HepG2 (cell line): ENCODE data around the gene PPM1M. TPM values are rescaled to one million over a fixed set of nuclear protein-coding genes. Genes with fewer than 3 reads are reported as not detected.

ENCODE experiments used
- ATAC-seq: fragments of 200-7000 bp; cut with Tn5 transposase; 3 replicates; pipeline ENCODE4 v1.9.1; 2020; ENCODE audit warnings: mild to moderate bottlenecking, moderate library complexity
- BruUV-seq: library from RNA; stranded (reverse); fragments of 400-500 nt; replicated peaks from 2 replicates; lab custom pipeline; 2021; lab: Mats Ljungman, UMichigan
- CTCF ChIA-PET: fragments of 300-600 bp; formaldehyde crosslinking; extraction: SDS; loops from one replicate; lab custom pipeline; 2021; ENCODE audit warnings: low total read pairs, inconsistent platforms, low intra/inter-chr PET ratio; lab: Yijun Ruan, JAX
- POLR2A ChIA-PET: fragments of 350-600 bp; sonication (Branson Sonifier 250); formaldehyde crosslinking; loops from one replicate; lab custom pipeline; 2020; ENCODE audit warnings: antibody characterized with exemption, inconsistent platforms; lab: Yijun Ruan, JAX
- DNase-seq: peaks from one replicate; pipeline ENCODE4 v3.0.0-alpha.2; 2015; ENCODE audit warnings: low spot score
- FAIRE-seq: peaks from 3 replicates; lab custom pipeline; 2011; peaks lifted over from hg19 to GRCh38; lab: Jason Lieb, UNC
- H2AFZ ChIP-seq: one replicate; pipeline ENCODE4 v1.6.1; 2011; ENCODE audit warnings: low read length, inconsistent platforms
- H3K27ac ChIP-seq: fragments of 300-600 bp; 3 replicates; pipeline ENCODE4 v1.8.0; 2011; ENCODE audit warnings: mixed run types, mild to moderate bottlenecking, mixed read lengths, low read length, inconsistent platforms; ENCODE audit not compliant: insufficient read depth; ENCODE audit errors: extremely low read length
- H3K27me3 ChIP-seq, 2 experiments: fragments of 200-600 bp in 1 of 2; 2 replicates in 1 of 2; 3 replicates in 1 of 2; pipeline versions ENCODE4 v1.6.0 to v1.8.0; 2011; ENCODE audit warnings: low read length in 2 of 2, mild to moderate bottlenecking in 2 of 2, moderate library complexity in 2 of 2, inconsistent platforms in 1 of 2; ENCODE audit not compliant: insufficient read depth in 2 of 2, control insufficient read depth in 1 of 2
- H3K36me3 ChIP-seq, 2 experiments: fragments of 200-600 bp in 1 of 2; replicated peaks in 1 of 2; 2 replicates in 1 of 2; 3 replicates in 1 of 2; pipeline versions ENCODE4 v1.5.1 to v1.8.0; 2011; ENCODE audit warnings: low read length in 2 of 2, inconsistent platforms in 1 of 2; ENCODE audit not compliant: insufficient read depth in 2 of 2, control insufficient read depth in 1 of 2
- H3K4me1 ChIP-seq: 2 replicates; pipeline ENCODE4 v1.5.1; 2012; ENCODE audit warnings: low read length, inconsistent platforms; ENCODE audit not compliant: insufficient read depth
- H3K4me2 ChIP-seq: 2 replicates; pipeline ENCODE4 v1.6.0; 2011; ENCODE audit warnings: low read depth, low read length, inconsistent platforms
- H3K4me3 ChIP-seq, 3 experiments: fragments of 200-600 bp in 1 of 3; sonication (generic), shearing (Covaris generic) in 1 of 3; replicated peaks in 1 of 3; 2 replicates each; pipeline ENCODE4 v1.5.1; 2011 to 2016; ENCODE audit warnings: low read length in 3 of 3, inconsistent platforms in 2 of 3, low read depth in 2 of 3, mild to moderate bottlenecking in 2 of 3, control low read depth in 1 of 3, mixed read lengths in 1 of 3; ENCODE audit not compliant: insufficient read depth in 1 of 3
- H3K79me2 ChIP-seq: one replicate; pipeline ENCODE4 v1.6.1; 2011; ENCODE audit warnings: low read length, inconsistent platforms; ENCODE audit not compliant: insufficient read depth
- H3K9ac ChIP-seq: 2 replicates; pipeline ENCODE4 v1.6.0; 2011; ENCODE audit warnings: mild to moderate bottlenecking, low read depth, low read length, inconsistent platforms; ENCODE audit not compliant: insufficient read depth
- H3K9me3 ChIP-seq: 2 replicates; pipeline ENCODE4 v1.5.1; 2012; ENCODE audit warnings: mild to moderate bottlenecking, low read length
- H4K20me1 ChIP-seq: 2 replicates; pipeline ENCODE4 v1.6.0; 2011; ENCODE audit warnings: inconsistent platforms, mild to moderate bottlenecking, low read length, moderate library complexity; ENCODE audit not compliant: insufficient read depth
- ATM ChIP-seq: fragments of 450-650 bp; IDR thresholded peaks from 2 replicates; pipeline ENCODE4 v1.7.1; 2017; ENCODE audit warnings: mild to moderate bottlenecking, borderline replicate concordance
- HDAC6 ChIP-seq: fragments of 200-600 bp; sonication (generic); IDR thresholded peaks from 2 replicates; pipeline ENCODE4 v1.7.0; 2017; ENCODE audit warnings: mild to moderate bottlenecking, antibody characterized with exemption, low read length, low read depth
- PHB2 ChIP-seq: fragments of 450-650 bp; IDR thresholded peaks from 2 replicates; pipeline ENCODE4 v1.6.1; 2018; ENCODE audit not compliant: partially characterized antibody
- RAD21 ChIP-seq: fragments of 450-650 bp; formaldehyde crosslinking; IDR thresholded peaks from 2 replicates; pipeline ENCODE4 v1.5.0; 2020; ENCODE audit warnings: mild to moderate bottlenecking
- SOX5 ChIP-seq: IDR thresholded peaks from 2 replicates; pipeline ENCODE4 v1.6.1; 2016; ENCODE audit warnings: borderline replicate concordance
- TOE1 ChIP-seq: sonication (generic); formaldehyde crosslinking; IDR thresholded peaks from 2 replicates; pipeline ENCODE4 v1.4.0; 2020; ENCODE audit warnings: mild to moderate bottlenecking, missing genetic modification reagents
- ZFP36 ChIP-seq: fragments of 150-350 bp; IDR thresholded peaks from 2 replicates; pipeline ENCODE4 v1.6.1; 2018; ENCODE audit warnings: borderline replicate concordance, low read length, low read depth; ENCODE audit not compliant: partially characterized antibody
- ZFYVE20 ChIP-seq: sonication (generic); formaldehyde crosslinking; IDR thresholded peaks from 2 replicates; pipeline ENCODE4 v1.8.0; 2023; ENCODE audit warnings: low read depth, mild to moderate bottlenecking, moderate library complexity, missing genetic modification reagents, borderline replicate concordance
- ZNF274 ChIP-seq: sonication (generic); formaldehyde crosslinking; IDR thresholded peaks from 2 replicates; pipeline ENCODE4 v1.5.1; 2020; ENCODE audit warnings: mild to moderate bottlenecking, missing genetic modification reagents
- ZNF747 ChIP-seq: sonication (generic); formaldehyde crosslinking; IDR thresholded peaks from 2 replicates; pipeline ENCODE4 v1.8.1; 2023; ENCODE audit warnings: missing genetic modification reagents, mild to moderate bottlenecking, borderline replicate concordance
- WGBS: methylation state at CpG from one replicate; pipeline ENCODE4 v1.1.6; 2017; ENCODE audit warnings: low lambda C conversion rate; 5-methylcytosine and 5-hydroxymethylcytosine counted together
- in situ Hi-C: cut with HindIII; loops from 2 replicates; pipeline ENCODE4 v1.10.0; 2017; ENCODE audit warnings: low pct_unique_long_range_greater_than_20kb; ENCODE audit not compliant: extremely low pct_ligation_motif_present
- intact Hi-C: fragments of 100-400 bp; cut with micrococcal nuclease; formaldehyde crosslinking; loops from one replicate; pipeline ENCODE4 v1.10.0; 2022; ENCODE audit not compliant: unreplicated experiment
- polyA plus RNA-seq, 8 experiments: library from polyadenylated mRNA; depleted of rRNA in 3 of 8; stranded (reverse) in 7 of 8; unstranded in 1 of 8; fragments of >200 nt; fragmentation: Illumina TruSeq in 4 of 8; extraction: Trizol in 4 of 8; gene quantifications; 2 replicates each; pipeline versions ENCODE4 v1.2.1 to v1.2.3, GENCODE V29; 2011 to 2016; ENCODE audit warnings: low read depth in 4 of 8, missing spikeins in 1 of 8, mixed read lengths in 1 of 8; ENCODE audit not compliant: insufficient read depth in 1 of 8
- total RNA-seq, 5 experiments: library from RNA; depleted of rRNA; stranded (reverse); fragments of >200 nt; fragmentation: Illumina TruSeq; extraction: Trizol; gene quantifications; 2 replicates each; pipeline ENCODE4 v1.2.3, GENCODE V29; 2016; ENCODE audit warnings: low read depth in 1 of 5
- TF ChIP-seq, protein P1 (sequence below): IDR thresholded peaks from 2 replicates; pipeline ENCODE4 v1.6.1; 2012; ENCODE audit warnings: inconsistent platforms
- TF ChIP-seq, protein P2 (sequence below): sonication (generic); formaldehyde crosslinking; conservative IDR thresholded peaks from 2 replicates; pipeline ENCODE4 v1.4.0; 2020; ENCODE audit warnings: mild to moderate bottlenecking, missing genetic modification reagents, moderate library complexity
- TF ChIP-seq, protein P3 (sequence below): sonication (generic); formaldehyde crosslinking; IDR thresholded peaks from 2 replicates; pipeline ENCODE4 v1.4.0; 2020; ENCODE audit warnings: missing genetic modification reagents
- TF ChIP-seq, protein P4 (sequence below): IDR thresholded peaks from 2 replicates; pipeline ENCODE4 v1.6.1; 2016; ENCODE audit warnings: mild to moderate bottlenecking
- TF ChIP-seq, protein P5 (sequence below): sonication (generic); formaldehyde crosslinking; IDR thresholded peaks from 2 replicates; pipeline ENCODE4 v1.9.0; 2022; ENCODE audit warnings: missing genetic modification reagents, mild to moderate bottlenecking, borderline replicate concordance

Gene PPM1M
- total and polyA plus RNA-seq, 2 of the 13 experiments (the other 11 are each of a cell fraction or from before 2014, with no cell fraction given): 2.5 to 5.9 TPM

DNA sequence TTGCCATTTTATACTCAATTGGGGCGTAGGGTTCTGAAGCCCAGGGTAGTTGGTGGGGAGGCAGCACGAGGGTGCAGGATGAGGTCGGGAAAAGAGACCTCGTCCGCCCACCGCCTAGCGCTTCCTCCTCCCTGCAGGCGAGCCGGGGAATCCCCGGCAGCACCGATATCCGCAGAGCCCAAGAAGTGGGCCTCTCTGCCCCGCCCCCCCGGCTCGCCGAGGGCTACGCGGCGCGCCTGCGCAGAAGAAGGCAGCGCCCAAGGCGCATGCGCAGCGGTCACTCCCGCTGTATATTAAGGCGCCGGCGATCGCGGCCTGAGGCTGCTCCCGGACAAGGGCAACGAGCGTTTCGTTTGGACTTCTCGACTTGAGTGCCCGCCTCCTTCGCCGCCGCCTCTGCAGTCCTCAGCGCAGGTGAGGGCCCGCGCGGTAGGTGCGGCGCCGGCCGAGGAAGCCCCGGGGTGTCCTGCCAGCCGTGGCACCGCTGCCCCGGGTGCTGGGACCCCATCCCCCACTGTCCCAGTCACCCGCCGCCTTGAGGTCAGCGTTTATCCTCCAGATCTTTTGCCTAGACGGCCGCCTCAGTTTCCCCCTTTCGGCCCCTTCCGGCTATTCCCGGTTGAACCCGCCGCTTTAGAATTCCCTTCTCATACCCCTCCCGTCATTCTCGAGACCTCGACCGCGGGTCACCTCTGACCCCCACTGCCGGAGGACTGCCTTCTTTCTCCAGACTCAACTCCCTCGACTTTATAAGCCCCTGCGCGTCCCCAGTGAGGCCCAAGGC, 47.5 kb upstream of the PPM1M start, which contains the start of gene ALAS1:
TSS of gene ALAS1 (plus strand) at position 319 of the 784 bp plus-strand sequence. CDS start 1,082 bp downstream, outside the sequence.
- Histone ChIP-seq H3K27me3 (0 out of 5 replicates have a peak, but pooled peaks cover 0 to 5% of the 10 kb centered on the region in 2 experiments), H3K4me3 (peak within 1 kb of the TSS; percentile 86 to 94 (median 90)), H3K9me3 (no peaks in the 10 kb centered on the region), H3K27ac (peak within 1 kb of the TSS; percentile 57), H3K9ac (peak within 1 kb of the TSS; percentile 88), H2AFZ (peak within 1 kb of the TSS; percentile 1), H4K20me1 (no peaks in the 10 kb centered on the region), H3K36me3 (peaks cover 2 to 24% of the 10 kb centered on the region in 2 experiments), H3K4me2 (peak within 1 kb of the TSS; percentile 90), H3K79me2 (peaks cover 11% of the 10 kb centered on the region), H3K4me1 (peaks cover 67% of the 10 kb centered on the region)
- peak; percentile 82 for DNase-seq
- TSS peak; percentile 73 for BruUV-seq
- WGBS: under 1% methylated on average over 16 of the region's 71 CpGs
- in situ Hi-C loops (no loop called here), intact Hi-C loops (loop anchor here (1.0 kb wide), 2 partner anchors 12 to 21 kb away; no protein-coding TSS in a partner anchor)
- ChIA-PET CTCF (no interaction called here), POLR2A (interaction anchor here (0.8 to 4.3 kb wide), 6 partner anchors 9 to 43 kb away, joined by 3 to 24 read pairs (median 6); partner anchors contain the start of gene POC1A)
- peak; percentile 49 for FAIRE-seq
- peak; percentile 91 for ATAC-seq
- TF ChIP-seq, protein P1, sequence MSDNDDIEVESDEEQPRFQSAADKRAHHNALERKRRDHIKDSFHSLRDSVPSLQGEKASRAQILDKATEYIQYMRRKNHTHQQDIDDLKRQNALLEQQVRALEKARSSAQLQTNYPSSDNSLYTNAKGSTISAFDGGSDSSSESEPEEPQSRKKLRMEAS: peak; percentile 71
- TF ChIP-seq, protein P2, sequence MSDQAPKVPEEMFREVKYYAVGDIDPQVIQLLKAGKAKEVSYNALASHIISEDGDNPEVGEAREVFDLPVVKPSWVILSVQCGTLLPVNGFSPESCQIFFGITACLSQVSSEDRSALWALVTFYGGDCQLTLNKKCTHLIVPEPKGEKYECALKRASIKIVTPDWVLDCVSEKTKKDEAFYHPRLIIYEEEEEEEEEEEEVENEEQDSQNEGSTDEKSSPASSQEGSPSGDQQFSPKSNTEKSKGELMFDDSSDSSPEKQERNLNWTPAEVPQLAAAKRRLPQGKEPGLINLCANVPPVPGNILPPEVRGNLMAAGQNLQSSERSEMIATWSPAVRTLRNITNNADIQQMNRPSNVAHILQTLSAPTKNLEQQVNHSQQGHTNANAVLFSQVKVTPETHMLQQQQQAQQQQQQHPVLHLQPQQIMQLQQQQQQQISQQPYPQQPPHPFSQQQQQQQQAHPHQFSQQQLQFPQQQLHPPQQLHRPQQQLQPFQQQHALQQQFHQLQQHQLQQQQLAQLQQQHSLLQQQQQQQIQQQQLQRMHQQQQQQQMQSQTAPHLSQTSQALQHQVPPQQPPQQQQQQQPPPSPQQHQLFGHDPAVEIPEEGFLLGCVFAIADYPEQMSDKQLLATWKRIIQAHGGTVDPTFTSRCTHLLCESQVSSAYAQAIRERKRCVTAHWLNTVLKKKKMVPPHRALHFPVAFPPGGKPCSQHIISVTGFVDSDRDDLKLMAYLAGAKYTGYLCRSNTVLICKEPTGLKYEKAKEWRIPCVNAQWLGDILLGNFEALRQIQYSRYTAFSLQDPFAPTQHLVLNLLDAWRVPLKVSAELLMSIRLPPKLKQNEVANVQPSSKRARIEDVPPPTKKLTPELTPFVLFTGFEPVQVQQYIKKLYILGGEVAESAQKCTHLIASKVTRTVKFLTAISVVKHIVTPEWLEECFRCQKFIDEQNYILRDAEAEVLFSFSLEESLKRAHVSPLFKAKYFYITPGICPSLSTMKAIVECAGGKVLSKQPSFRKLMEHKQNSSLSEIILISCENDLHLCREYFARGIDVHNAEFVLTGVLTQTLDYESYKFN (CRISPR knock-in tag): peak; percentile 65
- TF ChIP-seq, protein P3, sequence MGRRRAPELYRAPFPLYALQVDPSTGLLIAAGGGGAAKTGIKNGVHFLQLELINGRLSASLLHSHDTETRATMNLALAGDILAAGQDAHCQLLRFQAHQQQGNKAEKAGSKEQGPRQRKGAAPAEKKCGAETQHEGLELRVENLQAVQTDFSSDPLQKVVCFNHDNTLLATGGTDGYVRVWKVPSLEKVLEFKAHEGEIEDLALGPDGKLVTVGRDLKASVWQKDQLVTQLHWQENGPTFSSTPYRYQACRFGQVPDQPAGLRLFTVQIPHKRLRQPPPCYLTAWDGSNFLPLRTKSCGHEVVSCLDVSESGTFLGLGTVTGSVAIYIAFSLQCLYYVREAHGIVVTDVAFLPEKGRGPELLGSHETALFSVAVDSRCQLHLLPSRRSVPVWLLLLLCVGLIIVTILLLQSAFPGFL (CRISPR knock-in tag): no peak
- TF ChIP-seq HDAC6 (no peak), ZNF274 (CRISPR knock-in tag) (peak; percentile 94), ATM (no peak), RAD21 (peak; percentile 29; the same call in 1 of the 2 replicates), ZNF747 (CRISPR knock-in tag) (peak; percentile 56; the same call in 1 of the 2 replicates), ZFYVE20 (CRISPR knock-in tag) (no peak), TOE1 (CRISPR knock-in tag) (no peak), ZFP36 (no peak), SOX5 (CRISPR knock-in tag) (no peak), PHB2 (no peak)
- TF ChIP-seq, protein P4, sequence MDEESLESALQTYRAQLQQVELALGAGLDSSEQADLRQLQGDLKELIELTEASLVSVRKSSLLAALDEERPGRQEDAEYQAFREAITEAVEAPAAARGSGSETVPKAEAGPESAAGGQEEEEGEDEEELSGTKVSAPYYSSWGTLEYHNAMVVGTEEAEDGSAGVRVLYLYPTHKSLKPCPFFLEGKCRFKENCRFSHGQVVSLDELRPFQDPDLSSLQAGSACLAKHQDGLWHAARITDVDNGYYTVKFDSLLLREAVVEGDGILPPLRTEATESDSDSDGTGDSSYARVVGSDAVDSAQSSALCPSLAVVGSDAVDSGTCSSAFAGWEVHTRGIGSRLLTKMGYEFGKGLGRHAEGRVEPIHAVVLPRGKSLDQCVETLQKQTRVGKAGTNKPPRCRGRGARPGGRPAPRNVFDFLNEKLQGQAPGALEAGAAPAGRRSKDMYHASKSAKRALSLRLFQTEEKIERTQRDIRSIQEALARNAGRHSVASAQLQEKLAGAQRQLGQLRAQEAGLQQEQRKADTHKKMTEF (CRISPR knock-in tag): peak; percentile 78; the same call in 1 of the 2 replicates
- TF ChIP-seq, protein P5, sequence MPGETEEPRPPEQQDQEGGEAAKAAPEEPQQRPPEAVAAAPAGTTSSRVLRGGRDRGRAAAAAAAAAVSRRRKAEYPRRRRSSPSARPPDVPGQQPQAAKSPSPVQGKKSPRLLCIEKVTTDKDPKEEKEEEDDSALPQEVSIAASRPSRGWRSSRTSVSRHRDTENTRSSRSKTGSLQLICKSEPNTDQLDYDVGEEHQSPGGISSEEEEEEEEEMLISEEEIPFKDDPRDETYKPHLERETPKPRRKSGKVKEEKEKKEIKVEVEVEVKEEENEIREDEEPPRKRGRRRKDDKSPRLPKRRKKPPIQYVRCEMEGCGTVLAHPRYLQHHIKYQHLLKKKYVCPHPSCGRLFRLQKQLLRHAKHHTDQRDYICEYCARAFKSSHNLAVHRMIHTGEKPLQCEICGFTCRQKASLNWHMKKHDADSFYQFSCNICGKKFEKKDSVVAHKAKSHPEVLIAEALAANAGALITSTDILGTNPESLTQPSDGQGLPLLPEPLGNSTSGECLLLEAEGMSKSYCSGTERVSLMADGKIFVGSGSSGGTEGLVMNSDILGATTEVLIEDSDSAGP (CRISPR knock-in tag): peak; percentile 89
